ENCODE measurements around the gene HOXB2.
A peak's percentile ranks its signal among the peaks of the same experiment; 100 is the strongest.
"Not testable (repeated sequence)": the region's sequence is repeated elsewhere in the genome, so short reads cannot be mapped to it uniquely, and the experiment has no call there.

The HOXB2 gene

GRCh38 chr17:48546137-48546923 is 1.4 kb upstream of the HOXB2 start:
- Mint-ChIP-seq H3K27me3 (peaks cover 28% of the 10 kb centered on the region), H3K27ac (peak overlapping the region; percentile 67), H3K4me1 (ENCODE audit: low read depth) (peaks cover 51% of the 10 kb centered on the region)

GRCh38 chr17:48545539-48545938 is 630 bp upstream of the HOXB2 start:
- Mint-ChIP-seq H3K9me3 (no peaks in the 10 kb centered on the region), H3K27ac (peak overlapping the region; percentile 68), H3K36me3 (ENCODE audit: low read depth) (peaks cover 13% of the 10 kb centered on the region), H3K4me1 (ENCODE audit: low read depth) (peaks cover 55% of the 10 kb centered on the region), H3K27me3 (peaks cover 32% of the 10 kb centered on the region), H3K4me3 (peak overlapping the region; percentile 91)
- no peak for DNase-seq

More at GRCh38 chr17:48546137-48546923, 1.4 kb upstream of the HOXB2 start:
- peak overlapping the region; percentile 56 for H3K4me3 Mint-ChIP-seq
- H3K9me3 Mint-ChIP-seq = no peaks in the 10 kb centered on the region
- DNase-seq = no peak
- peaks cover 13% of the 10 kb centered on the region for H3K36me3 Mint-ChIP-seq (ENCODE audit: low read depth)

GRCh38 chr17:48544349-48545021 is 424 bp downstream of the HOXB2 start:
- Mint-ChIP-seq H3K9me3 (no peaks in the 10 kb centered on the region), H3K36me3 (ENCODE audit: low read depth) (peaks cover 13% of the 10 kb centered on the region), H3K27me3 (peaks cover 32% of the 10 kb centered on the region), H3K4me1 (ENCODE audit: low read depth) (peaks cover 62% of the 10 kb centered on the region), H3K27ac (peak overlapping the region; percentile 91), H3K4me3 (peak overlapping the region; percentile 91)
- peak; percentile 59 for DNase-seq

DNA sequence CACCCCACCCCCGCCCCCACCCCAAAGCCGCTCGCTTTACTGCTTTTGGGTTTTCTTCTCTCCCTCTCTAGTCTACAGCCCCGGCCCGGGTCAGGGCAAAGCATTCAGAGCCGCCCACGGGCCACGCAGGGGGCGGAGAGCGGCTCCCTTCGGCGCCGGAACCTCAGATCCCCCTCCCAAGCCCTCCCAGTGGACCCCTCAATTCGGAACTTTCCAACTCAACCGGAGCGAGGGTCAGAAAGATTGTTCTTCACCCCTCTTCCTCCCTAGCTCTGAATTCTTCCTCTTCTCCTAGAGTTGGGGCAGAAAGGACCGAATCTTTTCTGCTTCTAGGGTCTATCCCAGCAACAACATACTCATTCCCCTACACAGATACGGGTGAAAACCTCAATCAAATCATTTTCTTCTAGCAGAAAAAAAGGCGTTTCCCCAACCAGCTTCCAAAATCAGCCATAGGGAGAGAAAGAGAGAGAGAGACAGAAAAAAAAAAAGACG is 1.0 kb downstream of the HOXB2 start:
- H3K4me3 Mint-ChIP-seq = peak overlapping the region; percentile 91
- peak; percentile 72 for DNase-seq
- H3K9me3 Mint-ChIP-seq = no peaks in the 10 kb centered on the region
- peaks cover 32% of the 10 kb centered on the region for H3K27me3 Mint-ChIP-seq
- H3K36me3 Mint-ChIP-seq (ENCODE audit: low read depth) = peaks cover 13% of the 10 kb centered on the region
- peaks cover 62% of the 10 kb centered on the region for H3K4me1 Mint-ChIP-seq (ENCODE audit: low read depth)
- peak overlapping the region; percentile 92 for H3K27ac Mint-ChIP-seq

DNA sequence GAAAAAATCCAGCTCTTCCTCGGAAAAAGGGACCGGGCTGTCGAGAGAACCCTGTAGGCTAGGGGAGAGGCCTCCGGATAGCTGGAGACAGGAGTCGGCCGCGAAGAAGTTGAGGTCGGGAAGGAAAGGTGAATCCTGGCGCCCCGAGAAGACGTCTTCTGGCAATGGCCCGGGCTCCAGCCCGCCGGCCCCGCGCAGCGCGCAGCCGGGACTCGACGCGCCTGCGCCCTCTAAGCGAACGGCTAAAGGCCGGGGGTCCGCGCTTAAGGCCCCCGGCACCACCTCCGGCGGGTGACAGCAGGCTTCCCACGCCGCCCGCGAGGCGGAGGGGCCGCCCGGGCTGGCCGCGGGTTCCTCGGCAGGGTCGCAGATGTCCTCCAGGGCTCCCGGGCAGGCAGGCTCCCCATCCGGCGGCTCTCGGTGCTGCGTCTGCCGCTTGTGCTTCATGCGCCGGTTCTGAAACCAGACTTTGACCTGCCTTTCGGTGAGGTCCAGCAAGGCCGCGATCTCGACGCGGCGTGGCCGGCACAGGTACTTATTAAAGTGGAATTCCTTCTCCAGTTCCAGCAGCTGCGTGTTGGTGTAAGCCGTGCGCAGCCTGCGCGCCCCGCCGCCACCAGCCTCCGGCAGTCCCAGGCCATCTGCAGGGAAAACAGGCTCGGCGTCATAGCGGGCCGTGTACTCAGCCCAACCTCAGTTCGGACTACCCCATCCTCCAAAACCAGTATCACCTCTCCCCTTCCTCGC is 1.6 kb downstream of the HOXB2 start:
- H3K36me3 Mint-ChIP-seq (ENCODE audit: low read depth) = peaks cover 13% of the 10 kb centered on the region
- peak; percentile 82 for DNase-seq
- H3K27me3 Mint-ChIP-seq = peaks cover 32% of the 10 kb centered on the region
- H3K4me1 Mint-ChIP-seq (ENCODE audit: low read depth) = peaks cover 58% of the 10 kb centered on the region
- peak overlapping the region; percentile 92 for H3K27ac Mint-ChIP-seq
- H3K4me3 Mint-ChIP-seq = peak overlapping the region; percentile 91
- H3K9me3 Mint-ChIP-seq = no peaks in the 10 kb centered on the region

DNA sequence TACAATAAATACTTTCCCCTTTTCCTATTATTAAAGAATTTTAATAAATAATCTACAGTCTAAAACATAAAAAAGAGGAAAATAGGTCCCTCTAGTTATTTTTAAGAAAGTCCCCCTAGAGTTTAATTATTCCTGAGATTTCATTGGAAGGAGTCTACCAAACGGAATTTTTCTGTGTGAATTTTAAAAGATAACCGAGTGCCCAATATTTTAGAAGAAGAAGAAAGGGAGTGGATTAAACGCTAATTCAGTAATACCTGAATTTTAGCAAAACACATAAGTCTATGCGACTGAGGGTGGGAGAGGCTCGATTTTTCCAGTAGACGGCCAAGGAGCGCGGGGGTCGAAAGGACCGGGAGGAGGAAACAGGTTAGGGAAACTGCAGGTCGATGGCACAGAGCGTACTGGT is 2.2 kb downstream of the HOXB2 start:
- H3K4me3 Mint-ChIP-seq = peak overlapping the region; percentile 91
- peaks cover 32% of the 10 kb centered on the region for H3K27me3 Mint-ChIP-seq
- DNase-seq = no peak
- no peaks in the 10 kb centered on the region for H3K9me3 Mint-ChIP-seq
- peak overlapping the region; percentile 91 for H3K27ac Mint-ChIP-seq
- H3K36me3 Mint-ChIP-seq (ENCODE audit: low read depth) = peaks cover 13% of the 10 kb centered on the region
- H3K4me1 Mint-ChIP-seq (ENCODE audit: low read depth) = peaks cover 52% of the 10 kb centered on the region

DNA sequence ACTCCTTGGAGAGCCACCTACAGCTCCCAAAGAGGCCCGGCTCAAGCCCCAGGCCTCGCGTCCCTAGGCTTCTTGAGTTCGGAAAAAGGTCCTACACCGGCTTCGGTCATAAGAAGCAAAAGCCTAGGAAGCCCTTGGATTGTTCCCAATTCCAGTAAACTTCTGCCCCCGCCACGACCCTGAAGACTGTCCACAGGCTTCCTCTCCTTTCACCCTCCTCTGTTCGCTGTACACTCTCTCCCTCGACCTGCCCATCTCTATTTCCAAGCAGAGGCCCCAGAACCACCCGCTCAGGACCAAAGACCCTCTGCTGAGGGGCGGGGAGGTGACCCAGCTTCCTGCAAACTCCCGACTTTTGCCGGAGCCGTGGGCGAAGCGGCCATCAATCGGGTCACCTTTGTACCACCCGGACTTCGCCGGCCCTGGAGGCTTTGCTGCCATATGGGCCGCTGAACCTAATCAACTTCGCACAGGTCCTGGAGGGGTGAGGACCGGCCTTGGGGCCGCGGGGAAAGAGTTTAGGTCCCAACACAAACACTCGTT is 2.7 kb downstream of the HOXB2 start:
- peak; percentile 67 for DNase-seq
- peaks cover 32% of the 10 kb centered on the region for H3K27me3 Mint-ChIP-seq
- no peaks in the 10 kb centered on the region for H3K9me3 Mint-ChIP-seq
- H3K4me3 Mint-ChIP-seq = peak overlapping the region; percentile 91
- H3K36me3 Mint-ChIP-seq (ENCODE audit: low read depth) = peaks cover 13% of the 10 kb centered on the region
- H3K4me1 Mint-ChIP-seq (ENCODE audit: low read depth) = peaks cover 47% of the 10 kb centered on the region
- peak overlapping the region; percentile 97 for H3K27ac Mint-ChIP-seq

DNA sequence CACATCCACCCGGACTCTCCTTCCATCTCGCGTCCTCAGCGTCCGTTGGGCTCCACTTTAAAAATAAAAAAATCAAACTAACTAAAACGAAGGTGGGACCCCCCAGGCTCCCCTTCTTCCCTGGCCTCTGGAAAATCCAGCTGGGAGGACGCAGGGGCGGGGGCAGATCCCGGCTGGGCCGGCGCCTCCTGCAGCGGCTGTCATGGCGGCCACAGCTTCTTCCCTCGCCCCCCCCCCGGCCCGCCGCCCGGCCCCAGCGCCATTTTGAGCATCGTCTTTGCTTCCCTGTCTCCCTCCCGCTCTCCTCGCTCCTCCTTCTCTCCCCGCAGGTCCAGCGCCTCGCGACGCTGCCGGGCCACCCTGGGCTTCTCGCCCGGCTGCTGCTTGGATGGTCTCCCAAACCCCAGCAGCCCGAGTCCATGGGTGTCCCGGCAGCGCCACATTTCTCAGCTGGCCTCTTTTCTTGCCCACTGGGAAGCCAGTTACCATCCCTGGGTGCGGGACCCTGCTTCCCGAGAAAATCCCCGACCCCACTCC is 3.3 kb downstream of the HOXB2 start:
- Mint-ChIP-seq H3K4me3 (peak overlapping the region; percentile 91), H3K36me3 (ENCODE audit: low read depth) (peaks cover 13% of the 10 kb centered on the region), H3K27me3 (peaks cover 32% of the 10 kb centered on the region), H3K9me3 (no peaks in the 10 kb centered on the region), H3K27ac (peak overlapping the region; percentile 97), H3K4me1 (ENCODE audit: low read depth) (peaks cover 43% of the 10 kb centered on the region)
- DNase-seq = peak; percentile 75

- no peaks in the 10 kb centered on the region for H3K9me3 Mint-ChIP-seq
- H3K4me1 Mint-ChIP-seq (ENCODE audit: low read depth) = peaks cover 39% of the 10 kb centered on the region
- H3K36me3 Mint-ChIP-seq (ENCODE audit: low read depth) = peaks cover 13% of the 10 kb centered on the region
- peak; percentile 48 for DNase-seq
- H3K4me3 Mint-ChIP-seq = peak overlapping the region; percentile 91
- peaks cover 32% of the 10 kb centered on the region for H3K27me3 Mint-ChIP-seq
- H3K27ac Mint-ChIP-seq = peak overlapping the region; percentile 97
These were observed 3.8 kb downstream of the HOXB2 start for GRCh38 chr17:48541036-48541576.

- peak overlapping the region; percentile 45 for H3K27ac Mint-ChIP-seq
These were observed 4.7 kb downstream of the HOXB2 start for GRCh38 chr17:48540213-48540612.

GRCh38 chr17:48539177-48539576 is 5.7 kb downstream of the HOXB2 start:
- H3K27ac Mint-ChIP-seq = no peak overlapping the region
- H3K36me3 Mint-ChIP-seq (ENCODE audit: low read depth) = peaks cover 13% of the 10 kb centered on the region
- H3K9me3 Mint-ChIP-seq = no peaks in the 10 kb centered on the region
- peaks cover 19% of the 10 kb centered on the region for H3K27me3 Mint-ChIP-seq
- no peak overlapping the region for H3K4me3 Mint-ChIP-seq
- no peak for DNase-seq
- peaks cover 33% of the 10 kb centered on the region for H3K4me1 Mint-ChIP-seq (ENCODE audit: low read depth)

More at GRCh38 chr17:48540213-48540612, 4.7 kb downstream of the HOXB2 start:
- Mint-ChIP-seq H3K9me3 (no peaks in the 10 kb centered on the region), H3K27me3 (peaks cover 27% of the 10 kb centered on the region), H3K4me1 (ENCODE audit: low read depth) (peaks cover 36% of the 10 kb centered on the region), H3K36me3 (ENCODE audit: low read depth) (peaks cover 13% of the 10 kb centered on the region), H3K4me3 (no peak overlapping the region)
- no peak for DNase-seq

GRCh38 chr17:48537316-48537715 is 7.6 kb downstream of the HOXB2 start:
- H3K27me3 Mint-ChIP-seq = peaks cover 11% of the 10 kb centered on the region
- H3K27ac Mint-ChIP-seq = no peak overlapping the region
- DNase-seq = no peak
- H3K36me3 Mint-ChIP-seq (ENCODE audit: low read depth) = peaks cover 6% of the 10 kb centered on the region
- H3K4me1 Mint-ChIP-seq (ENCODE audit: low read depth) = peaks cover 22% of the 10 kb centered on the region
- H3K9me3 Mint-ChIP-seq = no peaks in the 10 kb centered on the region
- H3K4me3 Mint-ChIP-seq = no peak overlapping the region

- H3K9me3 Mint-ChIP-seq; H3K27ac Mint-ChIP-seq; H3K27me3 Mint-ChIP-seq; H3K4me3 Mint-ChIP-seq; H3K36me3 Mint-ChIP-seq (ENCODE audit: low read depth); DNase-seq: not testable (repeated sequence)
- peaks cover 10% of the 10 kb centered on the region for H3K4me1 Mint-ChIP-seq (ENCODE audit: low read depth)
These were observed 8.9 kb downstream of the HOXB2 start for GRCh38 chr17:48535793-48536559.
